ENCODE results near the gene KLF14.

Gene KLF14

GRCh38 chr7:130756316-130756715 is 22.3 kb upstream of the KLF14 start:
- H3K9me3 ChIP-seq (ENCODE audit: control extremely low read depth in 1 of 5, control insufficient read depth in 4 of 5, insufficient read depth in 2 of 5, low read depth in 1 of 5, low read length in 4 of 5), result no peaks in the 10 kb centered on the region
- H3K4me3 ChIP-seq (ENCODE audit: control insufficient read depth in 1 of 7, extremely low read depth in 1 of 7, insufficient read depth in 4 of 7, low read depth in 2 of 7, low read length in 6 of 7), result no peak overlapping the region
- H3K27ac ChIP-seq (ENCODE audit: insufficient read depth in 1 of 2, low read depth in 1 of 2, low read length in 2 of 2, poor library complexity in 1 of 2, severe bottlenecking in 2 of 2), result no peak overlapping the region
- WGBS (ENCODE audit: insufficient coverage), result 89% methylated on average over 1 of the region's 2 CpGs
- DNase-seq, result no peak
- H3K36me3 ChIP-seq (ENCODE audit: control insufficient read depth in 4 of 4, insufficient read depth in 4 of 4, low read length in 3 of 4), result no peaks in the 10 kb centered on the region
- H3K4me1 ChIP-seq (ENCODE audit: control extremely low read depth in 1 of 4, control insufficient read depth in 4 of 4, insufficient read depth in 4 of 4, low read length in 3 of 4), result no peaks in the 10 kb centered on the region
- peaks cover 0 to 2% (median 0%) of the 10 kb centered on the region in 5 experiments for H3K27me3 ChIP-seq (replicated peaks in 2 of 5; ENCODE audit: control insufficient read depth in 4 of 5, insufficient read depth in 5 of 5, low read length in 4 of 5)
- ChIA-PET POLR2A (no interaction called here), CTCF (interaction anchor here (0.6 to 3.4 kb wide), 3 partner anchors 23 to 684 kb away, joined by 3 to 15 read pairs (median 3); no protein-coding TSS in a partner anchor)

- Histone ChIP-seq H3K9me3 (ENCODE audit: control extremely low read depth in 1 of 5, control insufficient read depth in 4 of 5, insufficient read depth in 2 of 5, low read depth in 1 of 5, low read length in 4 of 5) (no peaks in the 10 kb centered on the region), H3K4me3 (ENCODE audit: control insufficient read depth in 1 of 7, extremely low read depth in 1 of 7, insufficient read depth in 4 of 7, low read depth in 2 of 7, low read length in 6 of 7) (no peak overlapping the region), H3K4me1 (ENCODE audit: control extremely low read depth in 1 of 4, control insufficient read depth in 4 of 4, insufficient read depth in 4 of 4, low read length in 3 of 4) (no peaks in the 10 kb centered on the region), H3K36me3 (ENCODE audit: control insufficient read depth in 4 of 4, insufficient read depth in 4 of 4, low read length in 3 of 4) (no peaks in the 10 kb centered on the region), H3K27ac (ENCODE audit: insufficient read depth in 1 of 2, low read depth in 1 of 2, low read length in 2 of 2, poor library complexity in 1 of 2, severe bottlenecking in 2 of 2) (no peak overlapping the region), H3K27me3 (replicated peaks in 2 of 5; ENCODE audit: control insufficient read depth in 4 of 5, insufficient read depth in 5 of 5, low read length in 4 of 5) (peaks cover 0 to 13% (median 0%) of the 10 kb centered on the region in 5 experiments)
- POLR2A ChIA-PET, result no interaction called here
- 95% methylated on average over 7 of the region's 8 CpGs for WGBS (ENCODE audit: insufficient coverage)
- DNase-seq, result no peak
- CTCF ChIA-PET, result no interaction called here
Measured at GRCh38 chr7:130752424-130752823, 18.4 kb upstream of the KLF14 start.

GRCh38 chr7:130750755-130751154 is 16.7 kb upstream of the KLF14 start:
- CTCF ChIA-PET, result interaction anchor here (1.1 kb wide), 1 partner anchor 9 kb away, joined by 4 read pairs; no protein-coding TSS in a partner anchor
- Histone ChIP-seq H3K27me3 (replicated peaks in 2 of 5; ENCODE audit: control insufficient read depth in 4 of 5, insufficient read depth in 5 of 5, low read length in 4 of 5) (peaks cover 2 to 27% (median 5%) of the 10 kb centered on the region in 5 experiments), H3K4me3 (ENCODE audit: control insufficient read depth in 1 of 7, extremely low read depth in 1 of 7, insufficient read depth in 4 of 7, low read depth in 2 of 7, low read length in 6 of 7) (no peak overlapping the region)

GRCh38 chr7:130748531-130749389 is 14.8 kb upstream of the KLF14 start:
- no peaks in the 10 kb centered on the region for H3K4me1 ChIP-seq (ENCODE audit: control extremely low read depth in 1 of 4, control insufficient read depth in 4 of 4, insufficient read depth in 4 of 4, low read length in 3 of 4)
- no CpG with 5 or more reads among the region's 5 CpGs for WGBS (ENCODE audit: insufficient coverage)

More at GRCh38 chr7:130750755-130751154, 16.7 kb upstream of the KLF14 start:
- H3K4me1 ChIP-seq (ENCODE audit: control extremely low read depth in 1 of 4, control insufficient read depth in 4 of 4, insufficient read depth in 4 of 4, low read length in 3 of 4), result no peaks in the 10 kb centered on the region
- no CpG with 5 or more reads among the region's 3 CpGs for WGBS (ENCODE audit: insufficient coverage)
- H3K36me3 ChIP-seq (ENCODE audit: control insufficient read depth in 4 of 4, insufficient read depth in 4 of 4, low read length in 3 of 4), result no peaks in the 10 kb centered on the region
- H3K9me3 ChIP-seq (ENCODE audit: control extremely low read depth in 1 of 5, control insufficient read depth in 4 of 5, insufficient read depth in 2 of 5, low read depth in 1 of 5, low read length in 4 of 5), result no peaks in the 10 kb centered on the region
- no peak for DNase-seq
- POLR2A ChIA-PET, result no interaction called here
- no peak overlapping the region for H3K27ac ChIP-seq (ENCODE audit: insufficient read depth in 1 of 2, low read depth in 1 of 2, low read length in 2 of 2, poor library complexity in 1 of 2, severe bottlenecking in 2 of 2)

GRCh38 chr7:130741331-130741995 is 7.5 kb upstream of the KLF14 start:
- H3K4me1 ChIP-seq (ENCODE audit: control extremely low read depth in 1 of 4, control insufficient read depth in 4 of 4, insufficient read depth in 4 of 4, low read length in 3 of 4), result no peaks in the 10 kb centered on the region
- DNase-seq, result peak in 1 of 3 donors; percentile 33
- peaks cover 15 to 92% (median 30%) of the 10 kb centered on the region in 5 experiments for H3K27me3 ChIP-seq (replicated peaks in 2 of 5; ENCODE audit: control insufficient read depth in 4 of 5, insufficient read depth in 5 of 5, low read length in 4 of 5)
- POLR2A ChIA-PET, result no interaction called here
- 23% methylated on average over 3 of the region's 3 CpGs for WGBS (ENCODE audit: insufficient coverage)
- no peak overlapping the region for H3K27ac ChIP-seq (ENCODE audit: insufficient read depth in 1 of 2, low read depth in 1 of 2, low read length in 2 of 2, poor library complexity in 1 of 2, severe bottlenecking in 2 of 2)
- no peaks in the 10 kb centered on the region for H3K9me3 ChIP-seq (ENCODE audit: control extremely low read depth in 1 of 5, control insufficient read depth in 4 of 5, insufficient read depth in 2 of 5, low read depth in 1 of 5, low read length in 4 of 5)
- no peak overlapping the region for H3K4me3 ChIP-seq (ENCODE audit: control insufficient read depth in 1 of 7, extremely low read depth in 1 of 7, insufficient read depth in 4 of 7, low read depth in 2 of 7, low read length in 6 of 7)
- CTCF ChIA-PET, result interaction anchor here (1.4 to 1.5 kb wide), 2 partner anchors 10 to 17 kb away, joined by 3 to 4 read pairs; no protein-coding TSS in a partner anchor
- no peaks in the 10 kb centered on the region for H3K36me3 ChIP-seq (ENCODE audit: control insufficient read depth in 4 of 4, insufficient read depth in 4 of 4, low read length in 3 of 4)

More at GRCh38 chr7:130748531-130749389, 14.8 kb upstream of the KLF14 start:
- Histone ChIP-seq H3K27me3 (replicated peaks in 2 of 5; ENCODE audit: control insufficient read depth in 4 of 5, insufficient read depth in 5 of 5, low read length in 4 of 5) (peaks cover 4 to 44% (median 7%) of the 10 kb centered on the region in 5 experiments), H3K27ac (ENCODE audit: insufficient read depth in 1 of 2, low read depth in 1 of 2, low read length in 2 of 2, poor library complexity in 1 of 2, severe bottlenecking in 2 of 2) (no peak overlapping the region), H3K36me3 (ENCODE audit: control insufficient read depth in 4 of 4, insufficient read depth in 4 of 4, low read length in 3 of 4) (no peaks in the 10 kb centered on the region), H3K9me3 (ENCODE audit: control extremely low read depth in 1 of 5, control insufficient read depth in 4 of 5, insufficient read depth in 2 of 5, low read depth in 1 of 5, low read length in 4 of 5) (no peaks in the 10 kb centered on the region), H3K4me3 (ENCODE audit: control insufficient read depth in 1 of 7, extremely low read depth in 1 of 7, insufficient read depth in 4 of 7, low read depth in 2 of 7, low read length in 6 of 7) (no peak overlapping the region)
- DNase-seq, result no peak
- POLR2A ChIA-PET, result no interaction called here
- CTCF ChIA-PET, result interaction anchor here (0.6 kb wide), 1 partner anchor 142 kb away, joined by 3 read pairs; no protein-coding TSS in a partner anchor

- DNase-seq, result no peak
- WGBS (ENCODE audit: insufficient coverage), result 77% methylated on average over 4 of the region's 4 CpGs
- Histone ChIP-seq H3K4me1 (ENCODE audit: control extremely low read depth in 1 of 4, control insufficient read depth in 4 of 4, insufficient read depth in 4 of 4, low read length in 3 of 4) (no peaks in the 10 kb centered on the region), H3K9me3 (ENCODE audit: control extremely low read depth in 1 of 5, control insufficient read depth in 4 of 5, insufficient read depth in 2 of 5, low read depth in 1 of 5, low read length in 4 of 5) (no peaks in the 10 kb centered on the region), H3K4me3 (ENCODE audit: control insufficient read depth in 1 of 7, extremely low read depth in 1 of 7, insufficient read depth in 4 of 7, low read depth in 2 of 7, low read length in 6 of 7) (no peak overlapping the region), H3K27ac (ENCODE audit: insufficient read depth in 1 of 2, low read depth in 1 of 2, low read length in 2 of 2, poor library complexity in 1 of 2, severe bottlenecking in 2 of 2) (no peak overlapping the region), H3K36me3 (ENCODE audit: control insufficient read depth in 4 of 4, insufficient read depth in 4 of 4, low read length in 3 of 4) (no peaks in the 10 kb centered on the region), H3K27me3 (replicated peaks in 2 of 5; ENCODE audit: control insufficient read depth in 4 of 5, insufficient read depth in 5 of 5, low read length in 4 of 5) (peaks cover 19 to 92% (median 30%) of the 10 kb centered on the region in 5 experiments)
- CTCF ChIA-PET, result interaction anchor here (1.7 kb wide), 1 partner anchor 18 kb away, joined by 6 read pairs; no protein-coding TSS in a partner anchor
- POLR2A ChIA-PET, result no interaction called here
Measured at GRCh38 chr7:130740606-130741005, 6.6 kb upstream of the KLF14 start.

Data from common myeloid progenitor, CD34-positive (primary cell).